Spleen (tissue), 7 donors: Measurements from ENCODE around the gene CXADR.

Experiments
- CTCF ChIP-seq, 11 experiments: fragments of 200-600 bp in 7 of 11; fragments of 450-650 bp in 4 of 11; sonication (generic) in 4 of 11; IDR thresholded peaks in 8 of 11; conservative IDR thresholded peaks in 3 of 11; 1 replicate in 7 of 11; 2 replicates in 4 of 11; pipeline versions ENCODE4 v1.4.0 to v1.8.0; 2016 to 2021; ENCODE audit warnings: antibody characterized with exemption in 11 of 11, inconsistent platforms in 4 of 11, mild to moderate bottlenecking in 1 of 11
- POLR2A ChIP-seq, 3 donors: fragments of 450-650 bp; IDR thresholded peaks; one replicate each; pipeline ENCODE4 v1.5.1; 2017; ENCODE audit warnings: antibody characterized with exemption in 3 of 3, mild to moderate bottlenecking in 1 of 3
- POLR2AphosphoS5 ChIP-seq, 3 donors: sonication (generic); formaldehyde crosslinking; IDR thresholded peaks; one replicate each; pipeline ENCODE4 v1.5.1; 2017; ENCODE audit warnings: antibody characterized with exemption in 3 of 3
- donor health status: DM: no; HTN: no; CAD: no; lungs with moderate emphysema.
- donor health status: DM: no; HTN: no; CAD: no.
- donor health status: DM: no; HTN: no; CAD: no.

DNA sequence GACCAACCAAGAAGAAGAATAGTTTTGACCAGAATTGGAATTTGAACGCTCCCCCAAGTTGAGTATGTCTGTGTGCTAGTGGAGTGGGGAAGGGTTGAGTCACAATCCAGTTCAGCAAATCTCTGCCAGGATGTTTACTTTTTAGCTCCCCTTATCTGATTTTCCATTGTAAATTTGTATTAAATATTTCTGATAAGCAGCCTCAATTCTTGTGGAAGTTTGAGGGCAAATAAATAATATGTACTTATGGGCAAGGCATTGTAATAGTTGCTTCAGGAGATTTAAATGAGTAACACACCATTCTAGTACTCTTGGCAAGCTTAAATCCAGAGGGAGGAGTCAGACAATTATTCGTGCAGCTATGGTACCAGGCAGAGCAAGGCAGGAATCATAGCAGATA lies 14.4 kb downstream of the CXADR start:
- TF ChIP-seq CTCF (IDR thresholded peaks at IDR 0.05 in 8 of 11, conservative IDR thresholded peaks at IDR 0.05 in 3 of 11) = no peak
- TF ChIP-seq POLR2A (IDR thresholded peaks at IDR 0.05) = no peak
- no peak for TF ChIP-seq POLR2AphosphoS5 (IDR thresholded peaks at IDR 0.05)
